AG09309 (cell line): ENCODE results near the gene TSSK2.

Experiments used
- DNase-seq: peaks from one replicate; pipeline ENCODE4 v3.0.0-alpha.2; 2010; ENCODE audit warnings: low read depth
- H3K4me3 ChIP-seq: 2 replicates; pipeline ENCODE4 v1.5.1; 2011; ENCODE audit warnings: mild to moderate bottlenecking, low read depth, low read length, moderate library complexity; ENCODE audit not compliant: control insufficient read depth
- CTCF ChIP-seq: IDR thresholded peaks from 2 replicates; pipeline ENCODE4 v1.5.1; 2011; ENCODE audit warnings: mild to moderate bottlenecking, low read depth, low read length, inconsistent platforms; ENCODE audit not compliant: insufficient read depth, control insufficient read depth; ENCODE audit errors: missing control alignments

The TSSK2 gene

GRCh38 chr22:19175026-19175601 lies 44.0 kb downstream of the TSSK2 start:
- DNase-seq: no peak
- H3K4me3 ChIP-seq: no peak overlapping the region
- TF ChIP-seq CTCF: no peak

GRCh38 chr22:19175602-19176174 lies 44.6 kb downstream of the TSSK2 start:
- no peak for TF ChIP-seq CTCF
- DNase-seq: no peak
- no peak overlapping the region for H3K4me3 ChIP-seq

GRCh38 chr22:19176175-19176643 lies 45.1 kb downstream of the TSSK2 start:
- no peak for TF ChIP-seq CTCF
- H3K4me3 ChIP-seq: no peak overlapping the region
- no peak for DNase-seq

- no peak for DNase-seq
- no peak for TF ChIP-seq CTCF
- H3K4me3 ChIP-seq: peak overlapping the region; percentile 63
These were observed 45.6 kb downstream of the TSSK2 start for GRCh38 chr22:19176732-19177131.

- no peak for DNase-seq
- H3K4me3 ChIP-seq: peak overlapping the region; percentile 63
- no peak for TF ChIP-seq CTCF
These were observed 46.3 kb downstream of the TSSK2 start for GRCh38 chr22:19177164-19178064.

- peak overlapping the region; percentile 63 for H3K4me3 ChIP-seq
- DNase-seq: no peak
These were observed 47.1 kb downstream of the TSSK2 start for GRCh38 chr22:19178065-19178656.

More at GRCh38 chr22:19178065-19178656, 47.1 kb downstream of the TSSK2 start:
- TF ChIP-seq CTCF: no peak
